Stimulated activated CD8-positive, alpha-beta memory T cell treated with anti-CD3 and anti-CD28 coated beads, Interleukin-7, amount 100 ng/mL, for 24 hours (primary cell): Measurements from ENCODE around the gene STING1.
"Not testable (repeated sequence)": the region's sequence is repeated elsewhere in the genome, so short reads cannot be mapped to it uniquely, and the experiment has no call there.

Experiments used
- DNase-seq: peaks from one replicate; pipeline ENCODE4 v3.0.0-alpha.2; 2020; ENCODE audit warnings: low read depth

STING1 gene

DNA sequence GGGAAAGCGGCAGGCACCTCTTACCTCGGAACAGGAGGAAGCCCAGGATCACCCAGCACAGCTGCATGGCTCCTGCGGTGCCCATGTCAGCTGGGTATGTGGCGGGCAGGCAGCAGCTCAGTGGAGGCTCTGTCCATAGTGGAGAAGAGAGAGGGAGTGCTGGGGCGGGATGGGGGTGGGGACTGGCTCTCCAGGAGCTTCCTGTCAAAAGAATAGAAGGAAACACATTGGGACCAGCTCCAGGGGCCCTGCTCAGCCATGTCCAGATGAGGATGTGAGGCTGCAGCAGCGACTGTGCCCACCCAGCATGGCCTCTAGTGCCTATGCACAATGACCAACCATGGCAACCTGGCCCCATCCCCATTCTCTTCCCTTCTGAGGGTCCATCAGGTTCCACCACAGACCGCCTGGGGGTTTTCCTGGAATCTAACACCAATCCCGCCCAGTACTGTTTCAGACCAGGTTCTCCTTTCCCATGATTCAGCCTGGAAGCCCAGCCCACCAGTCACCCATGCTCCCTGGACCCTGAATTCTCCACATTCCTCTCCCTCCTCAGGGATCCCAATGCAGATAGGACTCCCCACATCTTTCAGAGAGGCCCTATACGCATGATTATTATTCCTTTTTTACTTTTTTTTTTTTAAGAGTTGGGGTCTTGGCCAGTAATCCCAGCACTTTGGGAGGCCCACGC is 19.8 kb downstream of the STING1 start, which contains the start of gene ECSCR:
ECSCR (minus strand) TSS at position 158 of the 691 bp plus-strand sequence; CDS start at position 85, 73 bp downstream.
- no peak for DNase-seq

GRCh38 chr5:139461698-139462097 is 20.9 kb downstream of the STING1 start:
- DNase-seq: no peak

GRCh38 chr5:139461176-139461575 is 21.4 kb downstream of the STING1 start:
- no peak for DNase-seq

- no peak for DNase-seq
Measured at GRCh38 chr5:139460455-139460854, 22.1 kb downstream of the STING1 start.

DNA sequence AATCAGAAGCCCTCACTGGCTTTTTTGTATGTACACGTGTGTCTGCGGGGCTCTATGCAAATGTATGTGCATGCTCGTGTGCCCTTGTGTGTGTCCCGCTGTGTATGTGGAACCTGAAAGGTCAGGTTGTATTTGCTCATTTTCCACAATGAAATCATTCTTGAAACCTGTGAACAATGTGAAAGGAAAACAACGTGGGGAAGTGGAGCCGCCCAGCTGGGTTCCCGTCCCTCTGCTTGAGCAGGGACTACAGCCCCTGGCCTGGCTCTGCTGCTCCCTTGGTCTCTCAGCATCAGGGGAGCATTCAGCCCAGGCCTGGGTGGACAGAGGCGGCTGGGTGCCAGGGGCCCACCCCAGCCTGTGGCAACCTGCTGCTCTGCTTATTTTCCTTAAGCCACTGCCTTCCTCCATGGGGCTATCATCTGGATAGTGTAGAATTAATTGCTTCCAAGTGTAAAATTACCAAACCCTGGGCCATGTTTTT is 23.1 kb downstream of the STING1 start:
- DNase-seq: no peak

- DNase-seq: peak; percentile 43
Measured at GRCh38 chr5:139458580-139459407, 23.8 kb downstream of the STING1 start.

DNA sequence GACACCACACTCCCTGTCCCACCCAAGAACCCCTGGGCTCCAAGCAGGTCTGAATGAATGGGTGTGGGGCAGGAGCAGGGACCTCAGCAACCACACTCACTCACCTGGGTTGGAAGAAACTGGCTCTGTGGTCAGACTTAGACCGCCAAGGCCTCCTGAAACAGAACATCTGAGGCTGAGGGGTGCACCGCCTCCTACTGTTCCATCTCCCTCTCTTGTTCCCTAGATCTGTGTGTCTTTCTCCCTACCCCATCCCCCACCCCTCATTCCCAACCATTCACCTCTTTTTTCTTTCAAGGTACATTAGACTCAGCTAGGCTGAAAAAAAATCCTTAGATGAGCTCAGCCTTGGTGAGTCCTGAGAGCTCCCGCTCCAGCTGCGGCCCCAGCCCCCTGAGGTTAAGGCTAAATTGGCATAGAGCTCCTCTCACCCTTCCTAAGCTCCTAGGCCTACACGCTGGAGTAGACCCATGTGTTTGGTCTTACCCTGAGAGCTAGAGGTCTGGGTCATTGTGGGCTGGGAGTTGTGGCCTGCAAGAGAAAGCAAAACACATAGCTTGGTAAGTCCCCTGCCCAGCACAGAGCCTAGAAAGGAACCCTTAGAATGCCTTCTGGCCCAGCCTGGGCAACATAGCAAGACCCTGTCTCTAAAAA is 24.8 kb downstream of the STING1 start:
- no peak for DNase-seq

DNA sequence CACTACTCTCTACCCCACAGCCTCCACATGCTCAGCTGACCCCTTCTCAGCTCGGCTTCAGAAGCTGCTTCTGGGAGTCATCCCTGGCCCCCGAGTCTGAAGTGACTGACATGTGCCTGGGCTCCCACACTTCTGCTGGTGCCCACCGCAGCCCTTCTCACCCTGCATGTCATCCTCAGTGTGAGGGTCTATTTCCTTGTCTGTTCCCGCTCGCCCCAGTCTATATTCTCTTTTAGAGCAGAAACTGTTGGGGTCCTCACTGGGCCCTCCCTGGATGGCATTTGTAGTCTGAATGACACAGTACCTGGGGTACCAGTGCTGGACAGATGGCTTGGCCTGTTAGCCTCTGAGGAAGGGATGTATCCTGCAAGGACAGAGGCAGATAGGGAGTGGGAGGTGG is 25.3 kb downstream of the STING1 start:
- DNase-seq: no peak

GRCh38 chr5:139456776-139457175 is 25.8 kb downstream of the STING1 start:
- no peak for DNase-seq

DNA sequence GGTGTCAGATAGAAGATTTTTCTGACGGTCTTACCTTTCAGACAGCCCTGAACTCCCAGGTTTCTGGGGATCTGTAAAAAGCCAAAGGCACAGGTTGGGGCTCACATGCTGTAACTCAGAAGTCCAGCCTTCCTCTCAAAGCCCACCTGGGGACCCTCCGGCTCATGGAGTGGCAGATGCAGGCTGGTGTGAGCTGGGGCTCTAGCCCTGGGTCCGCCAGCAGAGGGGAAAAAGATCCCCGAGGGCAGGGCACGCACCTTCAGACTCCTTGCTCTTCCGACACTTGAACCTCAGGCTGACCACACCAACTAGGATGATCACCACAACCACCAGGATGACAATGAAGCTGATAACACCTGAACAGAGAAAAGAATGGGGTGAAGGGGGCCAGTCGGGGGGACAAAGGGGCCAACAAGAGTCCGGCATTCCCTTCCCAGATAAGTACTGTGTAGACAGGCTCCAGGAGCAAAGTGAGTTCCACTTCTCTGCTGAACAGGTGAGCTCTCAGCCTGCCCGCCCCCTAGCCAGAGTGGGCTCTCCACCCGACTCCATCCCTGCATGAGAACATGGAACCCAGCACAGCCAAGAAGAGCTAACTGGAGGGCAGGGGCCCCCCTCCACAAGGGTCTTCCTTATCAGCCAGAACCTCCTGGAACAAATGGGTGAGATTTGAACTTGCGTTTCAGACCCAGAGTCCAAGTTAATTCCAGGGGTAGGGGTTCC is 27.8 kb downstream of the STING1 start:
- DNase-seq: no peak

DNA sequence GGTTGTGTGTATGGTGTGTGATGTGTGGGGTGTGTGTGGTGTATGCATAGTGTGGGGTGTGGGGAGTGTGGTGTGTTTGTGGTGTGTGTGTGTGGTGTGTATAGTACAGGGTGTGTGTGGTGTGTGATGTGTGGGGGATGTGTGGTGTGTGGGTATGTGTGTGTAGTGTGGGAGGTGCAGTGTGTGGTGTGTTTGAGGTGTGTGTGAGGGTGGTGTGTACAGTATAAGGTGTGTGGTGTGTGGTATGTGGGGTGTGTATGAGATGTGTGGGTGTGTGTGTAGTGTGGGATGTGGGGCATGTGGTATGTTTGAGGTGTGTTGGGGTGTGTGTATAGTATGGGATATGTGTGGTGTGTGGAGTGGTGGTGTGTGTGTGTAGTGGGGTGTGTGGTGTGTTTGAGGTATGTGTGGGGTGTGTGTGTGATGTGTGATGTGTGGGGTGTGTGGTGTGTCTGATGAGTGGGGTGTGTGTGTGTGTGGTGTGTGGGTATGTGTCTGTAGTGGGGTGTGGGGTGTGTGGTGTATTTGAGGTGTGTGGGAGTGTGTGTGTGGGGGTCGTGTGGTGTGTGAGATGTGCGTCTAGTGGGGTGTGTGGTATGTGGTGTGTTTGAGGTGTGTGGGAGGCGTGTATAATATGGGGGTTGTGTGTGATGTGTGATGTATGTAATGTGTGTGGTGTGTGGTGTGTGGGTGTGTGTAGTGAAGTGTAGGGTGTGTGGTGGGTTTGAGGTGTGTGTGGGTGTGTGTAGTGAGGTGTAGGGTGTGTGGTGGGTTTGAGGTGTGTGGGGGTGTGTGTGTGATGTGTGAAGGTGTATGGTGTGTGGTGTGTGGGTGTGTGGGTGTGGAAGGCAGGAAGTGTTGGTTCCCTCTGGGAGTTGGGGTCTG is 28.6 kb downstream of the STING1 start:
- DNase-seq: no peak

GRCh38 chr5:139451878-139452660 is 30.5 kb downstream of the STING1 start:
- no peak for DNase-seq

DNA sequence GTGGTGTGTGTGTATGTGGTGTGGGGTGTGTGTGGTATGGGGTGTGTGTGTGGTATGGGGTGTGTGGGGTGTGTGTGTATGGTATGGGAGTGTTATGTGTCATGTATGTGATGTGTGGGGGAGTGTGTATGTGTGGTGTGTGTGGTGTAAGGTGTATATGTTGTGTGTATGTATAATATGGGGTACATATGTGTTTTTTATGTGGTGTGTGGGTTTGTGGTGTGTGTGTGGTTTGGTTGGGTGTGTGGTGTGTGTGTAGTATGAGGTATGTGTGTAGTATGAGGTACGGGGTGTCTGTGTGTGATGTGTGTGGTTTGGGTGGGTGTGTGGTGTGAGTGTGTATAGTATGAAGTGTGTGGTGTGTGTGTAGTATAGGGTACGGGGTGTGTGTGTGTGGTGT is 31.4 kb downstream of the STING1 start:
- no peak for DNase-seq

DNA sequence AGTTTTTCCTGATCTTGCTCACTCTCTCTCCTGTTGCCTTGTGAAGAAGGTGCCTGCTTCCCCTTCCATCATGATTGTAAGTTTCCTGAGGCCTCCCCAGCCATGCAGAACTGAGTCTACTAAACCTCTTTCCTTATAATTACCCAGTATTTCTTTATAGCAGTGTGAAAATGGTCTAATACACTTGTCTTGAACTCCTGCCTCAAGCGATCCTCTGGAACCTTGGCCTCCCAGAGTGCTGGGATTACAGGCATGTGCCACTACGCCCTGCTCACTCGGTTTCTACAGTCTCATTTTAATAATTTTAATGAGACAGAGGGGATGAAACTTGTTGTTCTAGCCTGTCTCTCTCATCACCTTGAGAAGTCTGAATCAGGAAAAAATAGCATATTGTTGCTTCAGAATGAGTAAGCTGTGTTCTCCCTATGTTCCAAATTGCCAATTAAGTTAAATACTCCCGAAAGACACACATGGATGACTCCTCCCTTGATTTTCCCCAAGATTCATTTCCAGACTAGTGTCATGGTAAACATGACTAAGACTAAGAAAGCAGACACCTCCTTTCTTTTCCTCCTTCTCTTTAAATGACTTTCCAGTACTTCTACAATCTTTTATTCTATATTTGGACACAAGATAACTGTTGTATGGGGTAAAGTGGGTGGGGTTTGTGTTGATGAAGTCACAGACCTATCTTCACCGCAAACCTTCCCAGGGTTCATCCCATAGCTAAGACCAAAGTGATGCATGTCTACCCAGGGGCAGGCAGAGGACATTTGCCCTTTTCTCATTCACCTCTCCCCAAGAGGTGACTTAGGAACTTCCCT is 35.4 kb downstream of the STING1 start:
- DNase-seq: no peak

DNA sequence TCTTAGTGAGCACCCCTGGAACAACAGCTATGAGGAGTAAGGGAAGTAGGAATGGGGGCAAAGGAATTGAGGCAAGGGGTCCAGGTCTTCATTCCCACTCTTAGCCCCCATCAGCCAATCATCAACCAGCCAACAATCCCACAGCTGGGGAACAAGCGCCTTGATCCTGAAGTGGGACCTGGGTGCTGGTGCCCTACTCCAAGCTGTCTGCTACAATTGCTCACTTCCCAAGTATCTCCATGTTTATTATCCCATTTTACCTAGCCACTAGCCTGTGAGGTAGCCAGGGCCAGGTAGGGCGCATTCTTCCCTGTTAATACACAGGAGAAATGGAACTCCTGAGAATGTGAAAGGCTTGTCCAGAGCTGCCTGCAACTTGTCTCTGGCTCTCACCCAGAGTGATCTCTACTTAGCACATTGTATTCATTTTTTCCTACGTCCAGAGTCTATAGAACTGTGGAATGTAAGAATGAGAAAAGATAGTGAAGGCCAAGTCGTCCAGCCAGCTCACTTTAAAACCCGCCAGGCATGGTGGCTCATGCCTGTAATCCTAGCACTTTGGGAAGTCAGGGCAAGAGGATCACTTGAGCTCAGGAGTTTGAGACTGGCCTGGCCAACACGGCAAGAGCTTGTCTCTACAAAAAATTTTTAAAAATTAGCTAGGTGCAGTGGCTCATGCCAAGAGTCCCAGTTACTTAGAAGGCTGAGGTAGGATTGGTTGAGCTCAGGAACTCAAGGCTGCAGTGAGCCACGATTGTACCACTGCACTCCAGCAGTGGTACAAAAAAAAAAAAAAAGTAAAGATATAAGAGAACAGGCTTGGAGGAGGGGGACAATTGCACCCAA is 37.0 kb downstream of the STING1 start:
- no peak for DNase-seq

DNA sequence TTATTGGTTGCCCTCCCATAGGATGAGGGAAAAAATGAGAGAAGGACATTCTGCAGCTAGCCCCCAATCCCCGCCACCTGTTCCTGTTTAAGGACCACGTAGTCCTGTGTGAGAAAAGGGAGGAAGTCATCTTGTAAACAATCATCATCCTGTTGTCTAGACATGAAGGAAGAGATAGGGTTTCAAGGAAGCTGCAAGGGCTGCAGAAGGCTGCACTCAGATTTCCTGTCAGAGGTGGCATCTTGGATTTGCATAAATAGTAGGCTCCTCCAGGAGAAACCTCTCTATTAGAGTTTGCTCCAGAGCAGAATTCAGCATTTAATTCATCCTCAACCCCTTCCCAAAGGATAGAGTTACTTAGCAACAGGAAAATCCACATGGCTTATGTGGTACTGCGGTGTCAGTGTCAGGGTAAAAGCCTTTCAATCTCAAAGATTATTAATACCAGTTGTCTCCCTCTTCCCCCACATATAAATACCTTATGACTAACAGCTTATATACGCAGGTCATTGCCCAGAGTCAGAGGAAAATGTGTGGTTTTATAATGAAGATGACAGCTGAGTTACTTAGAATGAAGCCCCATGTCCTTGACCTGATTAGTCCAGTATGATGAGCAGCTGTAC is 38.6 kb downstream of the STING1 start:
- DNase-seq: no peak

DNA sequence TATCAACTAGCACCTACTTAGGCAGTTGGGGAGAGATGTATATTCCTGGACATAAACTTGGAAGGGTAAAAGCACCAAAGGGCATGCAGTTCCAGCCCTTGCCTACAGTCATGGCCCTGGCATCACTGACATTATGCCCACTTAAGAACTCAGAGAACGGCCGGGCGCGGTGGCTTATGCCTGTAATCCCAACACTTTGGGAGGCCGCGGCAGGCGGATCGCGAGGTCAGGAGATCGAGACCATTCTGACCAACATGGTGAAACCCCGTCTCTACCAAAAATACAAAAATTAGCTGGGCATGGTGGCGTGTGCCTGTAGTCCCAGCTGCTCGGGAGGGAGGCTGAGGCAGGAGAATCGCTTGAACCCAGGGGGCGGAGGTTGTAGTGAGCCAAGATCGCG is 42.1 kb downstream of the STING1 start:
- not testable (repeated sequence) for DNase-seq
